Body of pancreas (tissue), 4 donors: ENCODE results near the gene KCNAB2.

Source experiments
- POLR2A ChIP-seq, 3 donors: fragments of 450-650 bp; IDR thresholded peaks; one replicate each; pipeline ENCODE4 v1.6.1; 2016; ENCODE audit warnings: antibody characterized with exemption in 3 of 3, mild to moderate bottlenecking in 2 of 3
- TF ChIP-seq, protein P1 (sequence below), 7 experiments: fragments of 450-650 bp in 4 of 7; fragments of 200-600 bp in 3 of 7; sonication (generic) in 3 of 7; IDR thresholded peaks; one replicate each; pipeline ENCODE4 v1.5.1; 2016 to 2019; ENCODE audit warnings: antibody characterized with exemption in 7 of 7

DNA sequence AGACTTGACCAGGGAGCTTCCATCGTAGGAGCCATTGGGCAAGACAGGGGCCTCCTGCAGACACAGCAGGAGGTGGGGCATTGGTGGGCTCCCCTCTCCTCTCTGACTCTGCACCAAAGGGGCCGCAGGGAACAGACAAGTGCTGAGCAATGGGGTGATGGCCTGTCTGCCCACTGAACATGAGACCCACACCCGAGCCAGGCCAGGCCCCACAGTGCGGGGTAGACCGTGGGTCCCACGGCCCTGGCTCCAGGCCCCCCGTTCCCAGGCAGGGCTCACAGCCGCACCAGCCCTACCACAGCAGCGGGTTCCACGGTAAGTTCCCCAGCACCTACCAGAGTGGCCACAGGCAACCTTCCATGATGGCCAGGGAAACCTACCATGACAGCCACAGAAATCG lies 88.5 kb downstream of the KCNAB2 start:
- TF ChIP-seq, protein P1, sequence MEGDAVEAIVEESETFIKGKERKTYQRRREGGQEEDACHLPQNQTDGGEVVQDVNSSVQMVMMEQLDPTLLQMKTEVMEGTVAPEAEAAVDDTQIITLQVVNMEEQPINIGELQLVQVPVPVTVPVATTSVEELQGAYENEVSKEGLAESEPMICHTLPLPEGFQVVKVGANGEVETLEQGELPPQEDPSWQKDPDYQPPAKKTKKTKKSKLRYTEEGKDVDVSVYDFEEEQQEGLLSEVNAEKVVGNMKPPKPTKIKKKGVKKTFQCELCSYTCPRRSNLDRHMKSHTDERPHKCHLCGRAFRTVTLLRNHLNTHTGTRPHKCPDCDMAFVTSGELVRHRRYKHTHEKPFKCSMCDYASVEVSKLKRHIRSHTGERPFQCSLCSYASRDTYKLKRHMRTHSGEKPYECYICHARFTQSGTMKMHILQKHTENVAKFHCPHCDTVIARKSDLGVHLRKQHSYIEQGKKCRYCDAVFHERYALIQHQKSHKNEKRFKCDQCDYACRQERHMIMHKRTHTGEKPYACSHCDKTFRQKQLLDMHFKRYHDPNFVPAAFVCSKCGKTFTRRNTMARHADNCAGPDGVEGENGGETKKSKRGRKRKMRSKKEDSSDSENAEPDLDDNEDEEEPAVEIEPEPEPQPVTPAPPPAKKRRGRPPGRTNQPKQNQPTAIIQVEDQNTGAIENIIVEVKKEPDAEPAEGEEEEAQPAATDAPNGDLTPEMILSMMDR (IDR thresholded peaks at IDR 0.05), result no peak
- TF ChIP-seq POLR2A (IDR thresholded peaks at IDR 0.05), result no peak
